Right atrium auricular region (tissue), 2 donors: ENCODE results near the gene RASAL1. TPM values are rescaled to one million over a fixed set of nuclear protein-coding genes. Genes with fewer than 3 reads are reported as not detected.

ENCODE experiments used
- DNase-seq: peaks from one replicate; pipeline ENCODE4 v3.0.0-alpha.2; 2019; ENCODE audit warnings: low spot score
- H3K27ac ChIP-seq, 2 donors: fragments of 200-600 bp; sonication (generic); 1 replicate in 1 of 2; 2 replicates in 1 of 2; pipeline ENCODE4 v1.5.1; 2016 to 2019
- H3K27me3 ChIP-seq, 2 donors: fragments of 200-600 bp; sonication (generic); one replicate each; pipeline versions ENCODE4 v1.5.1 to v1.6.0; 2017 to 2019
- H3K36me3 ChIP-seq: fragments of 200-600 bp; sonication (generic); one replicate; pipeline ENCODE4 v1.5.1; 2016
- H3K4me1 ChIP-seq, 2 donors: fragments of 200-600 bp; sonication (generic); one replicate each; pipeline versions ENCODE4 v1.5.1 to v1.6.0; 2017 to 2019
- H3K4me3 ChIP-seq, 2 donors: fragments of 200-600 bp; sonication (generic); 1 replicate in 1 of 2; 2 replicates in 1 of 2; pipeline ENCODE4 v1.5.1; 2017 to 2019; ENCODE audit warnings: mild to moderate bottlenecking in 1 of 2, moderate library complexity in 1 of 2
- H3K9me3 ChIP-seq, 2 donors: fragments of 200-600 bp; sonication (generic); one replicate each; pipeline ENCODE4 v1.5.1; 2019
- CTCF ChIP-seq, 2 donors: fragments of 200-600 bp; sonication (generic); IDR thresholded peaks; one replicate each; pipeline ENCODE4 v1.5.1; 2019; ENCODE audit warnings: antibody characterized with exemption in 2 of 2
- total RNA-seq, 2 donors: library from RNA; depleted of rRNA; stranded (reverse); fragments of >200 nt; gene quantifications; one replicate each; pipeline ENCODE4 v1.1.0, GENCODE V29; 2016

The RASAL1 gene
- total RNA-seq, 2 donors from 2014 or later, result not detected

- H3K9me3 ChIP-seq, result no peaks in the 10 kb centered on the region
- peak overlapping the region in 1 of 2 donors; percentile 59 for H3K4me3 ChIP-seq
- peaks cover 0 to 14% of the 10 kb centered on the region in 2 donors for H3K4me1 ChIP-seq
- no peak for TF ChIP-seq CTCF (IDR thresholded peaks at IDR 0.05)
- H3K27me3 ChIP-seq, result peaks cover 2 to 6% of the 10 kb centered on the region in 2 donors
- no peaks in the 10 kb centered on the region for H3K36me3 ChIP-seq
- no peak overlapping the region for H3K27ac ChIP-seq
- no peak for DNase-seq
These were observed 79.8 kb downstream of the RASAL1 start for GRCh38 chr12:113055594-113056380.

GRCh38 chr12:113054948-113055486, 80.5 kb downstream of the RASAL1 start:
- H3K27me3 ChIP-seq, result peaks cover 2 to 6% of the 10 kb centered on the region in 2 donors
- H3K9me3 ChIP-seq, result no peaks in the 10 kb centered on the region
- no peak overlapping the region for H3K4me3 ChIP-seq
- peaks cover 0 to 14% of the 10 kb centered on the region in 2 donors for H3K4me1 ChIP-seq
- no peak for TF ChIP-seq CTCF (IDR thresholded peaks at IDR 0.05)
- no peaks in the 10 kb centered on the region for H3K36me3 ChIP-seq
- no peak for DNase-seq
- no peak overlapping the region for H3K27ac ChIP-seq

- no peak overlapping the region for H3K4me3 ChIP-seq
- no peak for DNase-seq
- H3K9me3 ChIP-seq, result no peaks in the 10 kb centered on the region
- TF ChIP-seq CTCF (IDR thresholded peaks at IDR 0.05), result no peak
- H3K4me1 ChIP-seq, result peaks cover 0 to 11% of the 10 kb centered on the region in 2 donors
- no peak overlapping the region for H3K27ac ChIP-seq
- peaks cover 0 to 4% of the 10 kb centered on the region in 2 donors for H3K27me3 ChIP-seq
- no peaks in the 10 kb centered on the region for H3K36me3 ChIP-seq
These were observed 83.2 kb downstream of the RASAL1 start for GRCh38 chr12:113052326-113052725.

GRCh38 chr12:113051759-113052158, 83.8 kb downstream of the RASAL1 start:
- no peak for TF ChIP-seq CTCF (IDR thresholded peaks at IDR 0.05)
- no peaks in the 10 kb centered on the region for H3K9me3 ChIP-seq
- no peak overlapping the region for H3K27ac ChIP-seq
- peaks cover 0 to 5% of the 10 kb centered on the region in 2 donors for H3K4me1 ChIP-seq
- H3K27me3 ChIP-seq, result no peaks in the 10 kb centered on the region
- no peak overlapping the region for H3K4me3 ChIP-seq
- no peak for DNase-seq
- no peaks in the 10 kb centered on the region for H3K36me3 ChIP-seq

GRCh38 chr12:113050795-113051194, 84.8 kb downstream of the RASAL1 start:
- Histone ChIP-seq H3K4me1 (no peaks in the 10 kb centered on the region), H3K9me3 (no peaks in the 10 kb centered on the region), H3K27ac (no peak overlapping the region), H3K27me3 (no peaks in the 10 kb centered on the region), H3K4me3 (no peak overlapping the region), H3K36me3 (no peaks in the 10 kb centered on the region)
- no peak for TF ChIP-seq CTCF (IDR thresholded peaks at IDR 0.05)
- no peak for DNase-seq
